ENCODE data around the gene WIPF3. TPM values are rescaled to one million over a fixed set of nuclear protein-coding genes. Genes with fewer than 3 reads are reported as not detected.

Gene WIPF3
- total RNA-seq, 1 experiment from 2014 or later = 2.0 TPM

GRCh38 chr7:29891766-29892165, 85.5 kb downstream of the WIPF3 start:
- no peaks in the 10 kb centered on the region; the same call in 1 of the 2 replicates for H3K27me3 ChIP-seq (ENCODE audit: control insufficient read depth, insufficient read depth, low read length)
- H3K27ac ChIP-seq (ENCODE audit: low read length) = no peak overlapping the region
- ChIA-PET CTCF (interaction anchor here (0.7 kb wide), 1 partner anchor 970 kb away, joined by 3 read pairs; no protein-coding TSS in a partner anchor), POLR2A (no interaction called here)
- H3K9me3 ChIP-seq (ENCODE audit: control insufficient read depth, insufficient read depth, low read depth, low read length) = no peaks in the 10 kb centered on the region
- ATAC-seq = no peak
- TF ChIP-seq TCF7L2 (IDR thresholded peaks at IDR 0.05; ENCODE audit: low read depth, low read length) (no peak), SIN3A (IDR thresholded peaks at IDR 0.05; ENCODE audit: borderline replicate concordance, insufficient read depth, low read depth, low read length) (no peak), POLR2AphosphoS5 (IDR thresholded peaks at IDR 0.05; ENCODE audit: low read depth, low read length) (no peak), CTCF (IDR thresholded peaks at IDR 0.05) (no peak)
- TF ChIP-seq, protein P1, sequence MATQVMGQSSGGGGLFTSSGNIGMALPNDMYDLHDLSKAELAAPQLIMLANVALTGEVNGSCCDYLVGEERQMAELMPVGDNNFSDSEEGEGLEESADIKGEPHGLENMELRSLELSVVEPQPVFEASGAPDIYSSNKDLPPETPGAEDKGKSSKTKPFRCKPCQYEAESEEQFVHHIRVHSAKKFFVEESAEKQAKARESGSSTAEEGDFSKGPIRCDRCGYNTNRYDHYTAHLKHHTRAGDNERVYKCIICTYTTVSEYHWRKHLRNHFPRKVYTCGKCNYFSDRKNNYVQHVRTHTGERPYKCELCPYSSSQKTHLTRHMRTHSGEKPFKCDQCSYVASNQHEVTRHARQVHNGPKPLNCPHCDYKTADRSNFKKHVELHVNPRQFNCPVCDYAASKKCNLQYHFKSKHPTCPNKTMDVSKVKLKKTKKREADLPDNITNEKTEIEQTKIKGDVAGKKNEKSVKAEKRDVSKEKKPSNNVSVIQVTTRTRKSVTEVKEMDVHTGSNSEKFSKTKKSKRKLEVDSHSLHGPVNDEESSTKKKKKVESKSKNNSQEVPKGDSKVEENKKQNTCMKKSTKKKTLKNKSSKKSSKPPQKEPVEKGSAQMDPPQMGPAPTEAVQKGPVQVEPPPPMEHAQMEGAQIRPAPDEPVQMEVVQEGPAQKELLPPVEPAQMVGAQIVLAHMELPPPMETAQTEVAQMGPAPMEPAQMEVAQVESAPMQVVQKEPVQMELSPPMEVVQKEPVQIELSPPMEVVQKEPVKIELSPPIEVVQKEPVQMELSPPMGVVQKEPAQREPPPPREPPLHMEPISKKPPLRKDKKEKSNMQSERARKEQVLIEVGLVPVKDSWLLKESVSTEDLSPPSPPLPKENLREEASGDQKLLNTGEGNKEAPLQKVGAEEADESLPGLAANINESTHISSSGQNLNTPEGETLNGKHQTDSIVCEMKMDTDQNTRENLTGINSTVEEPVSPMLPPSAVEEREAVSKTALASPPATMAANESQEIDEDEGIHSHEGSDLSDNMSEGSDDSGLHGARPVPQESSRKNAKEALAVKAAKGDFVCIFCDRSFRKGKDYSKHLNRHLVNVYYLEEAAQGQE (IDR thresholded peaks at IDR 0.05; ENCODE audit: insufficient read depth in 1 of 2, low read depth in 2 of 2, low read length in 1 of 2) = no peak
- BruUV-seq (replicated peaks) = no TSS peak
- no peaks in the 10 kb centered on the region for H3K36me3 ChIP-seq (ENCODE audit: control insufficient read depth, insufficient read depth, low read length)
- no peak overlapping the region for H3K4me3 ChIP-seq (ENCODE audit: low read depth in 2 of 2, low read length in 2 of 2)
- no peak for DNase-seq (ENCODE audit: low read depth, low spot score)
- no peaks in the 10 kb centered on the region for H3K4me1 ChIP-seq (ENCODE audit: control insufficient read depth, insufficient read depth, low read length)
- in situ Hi-C loops (cut with HindIII; ENCODE audit: low pct_unique_long_range_greater_than_20kb, low sequenced_read_pairs) = no loop called here
- intact Hi-C loops (cut with micrococcal nuclease; ENCODE audit: unreplicated experiment) = no loop called here

- H3K27me3 ChIP-seq (ENCODE audit: control insufficient read depth, insufficient read depth, low read length) = no peaks in the 10 kb centered on the region; the same call in 1 of the 2 replicates
- no TSS peak for BruUV-seq (replicated peaks)
- no peaks in the 10 kb centered on the region for H3K4me1 ChIP-seq (ENCODE audit: control insufficient read depth, insufficient read depth, low read length)
- H3K27ac ChIP-seq (ENCODE audit: low read length) = no peak overlapping the region
- no peak for DNase-seq (ENCODE audit: low read depth, low spot score)
- H3K4me3 ChIP-seq (ENCODE audit: low read depth in 2 of 2, low read length in 2 of 2) = no peak overlapping the region
- ChIA-PET CTCF (interaction anchor here (0.7 kb wide), 1 partner anchor 970 kb away, joined by 3 read pairs; no protein-coding TSS in a partner anchor), POLR2A (interaction anchor here (0.7 kb wide), 1 partner anchor 41 kb away, joined by 3 read pairs; no protein-coding TSS in a partner anchor)
- no peaks in the 10 kb centered on the region for H3K36me3 ChIP-seq (ENCODE audit: control insufficient read depth, insufficient read depth, low read length)
- H3K9me3 ChIP-seq (ENCODE audit: control insufficient read depth, insufficient read depth, low read depth, low read length) = no peaks in the 10 kb centered on the region
- 0 out of 2 replicates have a peak, but pooled peaks have one; percentile 26 for ATAC-seq
- in situ Hi-C loops (cut with HindIII; ENCODE audit: low pct_unique_long_range_greater_than_20kb, low sequenced_read_pairs) (no loop called here), intact Hi-C loops (cut with micrococcal nuclease; ENCODE audit: unreplicated experiment) (no loop called here)
- no peak for TF ChIP-seq SIN3A (IDR thresholded peaks at IDR 0.05; ENCODE audit: borderline replicate concordance, insufficient read depth, low read depth, low read length)
- TF ChIP-seq TCF7L2 (IDR thresholded peaks at IDR 0.05; ENCODE audit: low read depth, low read length) = no peak
- TF ChIP-seq POLR2AphosphoS5 (IDR thresholded peaks at IDR 0.05; ENCODE audit: low read depth, low read length) = no peak
These were observed 85.9 kb downstream of the WIPF3 start for GRCh38 chr7:29892231-29892630.

DNA sequence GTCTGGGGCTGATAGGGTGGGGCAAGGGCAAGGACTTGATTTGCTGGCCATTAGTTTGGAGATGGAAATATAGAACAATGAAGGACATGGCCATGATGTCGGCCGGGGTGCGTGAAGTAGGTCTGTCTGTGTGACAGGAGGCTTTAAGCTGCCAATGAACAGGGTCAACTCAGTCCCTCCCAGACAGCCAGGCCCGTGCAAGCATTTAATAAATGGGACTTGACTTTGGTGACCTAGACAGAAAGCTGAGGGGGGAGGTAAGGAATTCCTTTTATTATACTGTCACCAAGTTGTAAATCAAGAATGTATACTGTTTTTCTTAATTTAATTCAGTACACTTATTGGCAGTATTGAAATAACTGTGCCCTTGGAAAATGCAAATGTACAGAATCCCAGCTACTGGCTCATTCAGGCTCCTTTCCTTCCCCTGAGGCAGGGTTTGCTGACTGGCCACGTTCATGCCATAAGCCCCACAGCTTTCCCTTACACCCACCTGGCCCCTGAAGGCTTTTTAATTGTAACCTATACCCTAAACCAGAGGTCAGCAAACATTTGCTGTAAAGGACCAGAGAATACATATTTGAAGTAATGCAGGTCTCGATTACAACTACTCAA, 87.2 kb downstream of the WIPF3 start:
- TF ChIP-seq POLR2AphosphoS5 (IDR thresholded peaks at IDR 0.05; ENCODE audit: low read depth, low read length) = no peak
- no peak for TF ChIP-seq TCF7L2 (IDR thresholded peaks at IDR 0.05; ENCODE audit: low read depth, low read length)
- TF ChIP-seq, protein P1 (IDR thresholded peaks at IDR 0.05; ENCODE audit: insufficient read depth in 1 of 2, low read depth in 2 of 2, low read length in 1 of 2) = no peak
- TF ChIP-seq SIN3A (IDR thresholded peaks at IDR 0.05; ENCODE audit: borderline replicate concordance, insufficient read depth, low read depth, low read length) = no peak
- TF ChIP-seq CTCF (IDR thresholded peaks at IDR 0.05) = no peak
- no peaks in the 10 kb centered on the region; the same call in 1 of the 2 replicates for H3K27me3 ChIP-seq (ENCODE audit: control insufficient read depth, insufficient read depth, low read length)
- DNase-seq (ENCODE audit: low read depth, low spot score) (no peak), ATAC-seq (no peak)
- no TSS peak for BruUV-seq (replicated peaks)
- ChIA-PET POLR2A (interaction anchor here (0.6 kb wide), 1 partner anchor 208 kb away, joined by 5 read pairs; no protein-coding TSS in a partner anchor), CTCF (no interaction called here)
- no peak overlapping the region for H3K27ac ChIP-seq (ENCODE audit: low read length)
- H3K4me3 ChIP-seq (ENCODE audit: low read depth in 2 of 2, low read length in 2 of 2) = no peak overlapping the region
- intact Hi-C loops (cut with micrococcal nuclease; ENCODE audit: unreplicated experiment) = no loop called here
- no peaks in the 10 kb centered on the region for H3K9me3 ChIP-seq (ENCODE audit: control insufficient read depth, insufficient read depth, low read depth, low read length)
- in situ Hi-C loops (cut with HindIII; ENCODE audit: low pct_unique_long_range_greater_than_20kb, low sequenced_read_pairs) = no loop called here
- H3K4me1 ChIP-seq (ENCODE audit: control insufficient read depth, insufficient read depth, low read length) = no peaks in the 10 kb centered on the region
- H3K36me3 ChIP-seq (ENCODE audit: control insufficient read depth, insufficient read depth, low read length) = no peaks in the 10 kb centered on the region
